GM10266 (cell line): Measurements from ENCODE around the gene DGKG.

Experiments used
- DNase-seq: peaks from one replicate; pipeline ENCODE4 v3.0.0; 2012; ENCODE audit errors: extremely low spot score
- TF ChIP-seq, protein P1 (sequence below): IDR thresholded peaks from 2 replicates; pipeline ENCODE4 v1.5.1; 2012; ENCODE audit warnings: mild to moderate bottlenecking, low read depth; ENCODE audit not compliant: control insufficient read depth, insufficient read depth; ENCODE audit errors: missing control alignments

DGKG gene

GRCh38 chr3:186219211-186219638, 142.8 kb downstream of the DGKG start:
- DNase-seq = no peak
- TF ChIP-seq, protein P1, sequence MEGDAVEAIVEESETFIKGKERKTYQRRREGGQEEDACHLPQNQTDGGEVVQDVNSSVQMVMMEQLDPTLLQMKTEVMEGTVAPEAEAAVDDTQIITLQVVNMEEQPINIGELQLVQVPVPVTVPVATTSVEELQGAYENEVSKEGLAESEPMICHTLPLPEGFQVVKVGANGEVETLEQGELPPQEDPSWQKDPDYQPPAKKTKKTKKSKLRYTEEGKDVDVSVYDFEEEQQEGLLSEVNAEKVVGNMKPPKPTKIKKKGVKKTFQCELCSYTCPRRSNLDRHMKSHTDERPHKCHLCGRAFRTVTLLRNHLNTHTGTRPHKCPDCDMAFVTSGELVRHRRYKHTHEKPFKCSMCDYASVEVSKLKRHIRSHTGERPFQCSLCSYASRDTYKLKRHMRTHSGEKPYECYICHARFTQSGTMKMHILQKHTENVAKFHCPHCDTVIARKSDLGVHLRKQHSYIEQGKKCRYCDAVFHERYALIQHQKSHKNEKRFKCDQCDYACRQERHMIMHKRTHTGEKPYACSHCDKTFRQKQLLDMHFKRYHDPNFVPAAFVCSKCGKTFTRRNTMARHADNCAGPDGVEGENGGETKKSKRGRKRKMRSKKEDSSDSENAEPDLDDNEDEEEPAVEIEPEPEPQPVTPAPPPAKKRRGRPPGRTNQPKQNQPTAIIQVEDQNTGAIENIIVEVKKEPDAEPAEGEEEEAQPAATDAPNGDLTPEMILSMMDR = no peak

DNA sequence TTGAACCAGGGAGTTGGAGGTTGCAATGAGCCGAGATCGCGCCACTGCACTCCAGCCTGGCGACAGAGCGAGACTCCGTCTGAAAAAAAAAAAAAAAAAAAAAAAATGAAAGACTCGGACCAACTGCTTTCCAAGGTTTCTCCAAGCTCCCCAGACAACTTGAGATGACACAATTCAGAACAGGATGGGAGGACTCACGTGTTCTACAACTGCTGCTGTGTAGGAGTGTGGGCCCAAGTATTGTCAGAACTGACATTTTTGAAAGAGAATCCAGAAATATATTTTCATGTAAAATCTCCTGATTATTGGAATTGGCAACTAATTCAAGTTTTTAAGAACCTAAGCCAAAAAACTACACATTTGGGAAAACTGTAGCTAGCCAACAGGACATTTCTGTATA, 143.6 kb downstream of the DGKG start:
- TF ChIP-seq, protein P1 = no peak
- DNase-seq = no peak

DNA sequence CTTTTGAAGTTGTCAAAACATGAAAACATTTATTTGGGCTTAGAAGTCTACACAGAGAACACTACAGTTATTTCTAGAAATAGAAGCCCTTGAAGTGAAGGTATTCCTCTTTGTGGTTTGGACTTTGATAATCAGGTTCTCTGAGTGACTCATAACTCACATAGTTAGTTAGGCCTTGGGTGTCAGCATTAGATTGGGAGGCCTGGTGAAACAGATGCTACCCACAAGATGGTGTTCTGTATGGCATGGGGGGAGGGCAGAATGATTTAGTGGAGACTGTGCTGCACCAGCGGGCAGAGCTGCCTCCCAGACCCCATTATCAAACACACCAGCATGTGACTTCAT, 144.2 kb downstream of the DGKG start:
- TF ChIP-seq, protein P1 = no peak
- peak; percentile 77 for DNase-seq

GRCh38 chr3:186216900-186217819, 144.9 kb downstream of the DGKG start:
- TF ChIP-seq, protein P1 = no peak

DNA sequence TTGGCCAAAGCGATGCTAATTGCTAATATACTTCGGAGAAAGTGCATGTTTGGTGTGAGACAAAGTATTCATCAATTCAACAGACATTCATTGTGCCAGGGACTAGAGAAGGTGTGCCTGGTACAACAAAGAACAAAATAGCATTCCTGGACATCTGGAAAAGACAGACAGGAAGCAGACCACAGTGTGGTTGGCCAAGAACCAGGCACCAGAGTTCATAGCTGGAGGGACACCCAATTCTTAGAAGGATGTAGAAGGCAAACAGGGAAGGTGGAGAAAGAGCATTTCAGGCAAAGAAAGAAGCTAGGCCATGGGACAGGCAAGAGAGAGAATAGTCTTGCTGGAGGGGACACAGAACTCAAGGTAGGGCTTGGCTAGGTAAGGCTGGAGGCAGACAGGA, 147.4 kb downstream of the DGKG start:
- DNase-seq = no peak
- TF ChIP-seq, protein P1 = no peak

More at GRCh38 chr3:186216900-186217819, 144.9 kb downstream of the DGKG start:
- DNase-seq = no peak

- no peak for DNase-seq
- TF ChIP-seq, protein P1 = no peak
Measured at GRCh38 chr3:186213946-186214345, 148.1 kb downstream of the DGKG start.

- TF ChIP-seq, protein P1 = no peak
Measured at GRCh38 chr3:186212611-186213010, 149.4 kb downstream of the DGKG start.

More at GRCh38 chr3:186212611-186213010, 149.4 kb downstream of the DGKG start:
- DNase-seq = no peak
